Kidney (tissue), 14 donors: ENCODE data around the gene TRIO. TPM values are rescaled to one million over a fixed set of nuclear protein-coding genes. Genes with fewer than 3 reads are reported as not detected.

Experiments
- DNase-seq, 5 donors: peaks; one replicate each; pipeline ENCODE4 v3.0.0-alpha.2; 2013 to 2020
- FAIRE-seq: peaks from 2 replicates; lab custom pipeline; 2012; peaks lifted over from hg19 to GRCh38; lab: Jason Lieb, UNC
- H3K27ac ChIP-seq, 2 donors: one replicate each; pipeline ENCODE4 v1.7.0; 2013; ENCODE audit warnings: low read depth in 2 of 2, low read length in 2 of 2, inconsistent platforms in 1 of 2
- H3K27me3 ChIP-seq: one replicate; pipeline ENCODE4 v1.7.1; 2013; ENCODE audit warnings: low read length, inconsistent platforms; ENCODE audit not compliant: control insufficient read depth, insufficient read depth
- H3K36me3 ChIP-seq, 3 donors: one replicate each; pipeline versions ENCODE4 v1.7.0 to v1.7.1; 2013; ENCODE audit warnings: low read length in 3 of 3, control low read depth in 1 of 3, inconsistent platforms in 1 of 3; ENCODE audit not compliant: insufficient read depth in 3 of 3, control insufficient read depth in 2 of 3
- H3K4me1 ChIP-seq, 3 donors: one replicate each; pipeline versions ENCODE4 v1.7.0 to v1.7.1; 2013; ENCODE audit warnings: low read length in 3 of 3, inconsistent platforms in 1 of 3, low read depth in 1 of 3; ENCODE audit not compliant: control insufficient read depth in 2 of 3, insufficient read depth in 2 of 3
- H3K4me3 ChIP-seq, 3 donors: one replicate each; pipeline versions ENCODE4 v1.7.0 to v1.8.1; 2013; ENCODE audit warnings: low read length in 3 of 3, control low read depth in 1 of 3, inconsistent platforms in 1 of 3
- H3K9ac ChIP-seq, 3 donors: one replicate each; pipeline versions ENCODE4 v1.7.0 to v1.7.1; 2013; ENCODE audit warnings: low read length in 3 of 3, control low read depth in 1 of 3, inconsistent platforms in 1 of 3
- H3K9me3 ChIP-seq, 3 donors: one replicate each; pipeline versions ENCODE4 v1.7.0 to v1.7.1; 2013; ENCODE audit warnings: low read length in 3 of 3, control low read depth in 1 of 3, inconsistent platforms in 1 of 3; ENCODE audit not compliant: control insufficient read depth in 2 of 3, insufficient read depth in 1 of 3
- CTCF ChIP-seq: IDR thresholded peaks from 3 replicates; pipeline ENCODE4 v1.5.1; 2012; ENCODE audit warnings: mild to moderate bottlenecking, moderate library complexity, borderline replicate concordance; ENCODE audit not compliant: insufficient read depth; ENCODE audit errors: extremely low read depth
- intact Hi-C: fragments of 100-400 bp; cut with DNase I; formaldehyde crosslinking; loops from one replicate; pipeline ENCODE4 v1.11.1; 2022
- polyA plus RNA-seq: library from polyadenylated mRNA; stranded (reverse); fragments of 350-450 nt; fragmentation: Illumina TruSeq; extraction: RNeasy Lipid Tissue Mini Kit (QIAGEN cat#74804); gene quantifications from one replicate; pipeline ENCODE4 v1.2.3, GENCODE V29; 2014; ENCODE audit warnings: low read depth, low replicate concordance; ENCODE audit not compliant: insufficient read depth
- total RNA-seq: library from RNA; stranded (reverse); fragmentation: NEBNext Ultra II Directional; extraction: Animal tissue kit (Norgen Biotek cat#: 25700); gene quantifications from one replicate; pipeline ENCODE4 v1.2.1, GENCODE V29; 2021
- donor health status: control.
- donor health status: control.
- donor health status: control.
- donor health status: control.
- donor health status: control.
- donor health status: DM: yes; HTN: yes; CAD: no.
- donor health status: Normal renal cell carcinoma (clear cell type).

The TRIO gene
- total and polyA plus RNA-seq, 2 donors from 2014 or later, result 9.5 to 149 TPM

- H3K9ac ChIP-seq, result no peak overlapping the region
- H3K9me3 ChIP-seq, result no peaks in the 10 kb centered on the region
- H3K4me1 ChIP-seq, result peaks cover 3 to 28% (median 16%) of the 10 kb centered on the region in 3 donors
- H3K36me3 ChIP-seq, result no peaks in the 10 kb centered on the region
- no peak overlapping the region for H3K4me3 ChIP-seq
- no peaks in the 10 kb centered on the region for H3K27me3 ChIP-seq
- FAIRE-seq (no peak), DNase-seq (no peak)
- intact Hi-C loops, result no loop called here
- TF ChIP-seq CTCF, result no peak
- peak overlapping the region; percentile 63 to 81 for H3K27ac ChIP-seq
These were observed 43.1 kb downstream of the TRIO start for GRCh38 chr5:14186059-14186830.

GRCh38 chr5:14187157-14187556, 44.0 kb downstream of the TRIO start:
- intact Hi-C loops, result no loop called here
- DNase-seq, result no peak
- no peak for TF ChIP-seq CTCF
- Histone ChIP-seq H3K27me3 (no peaks in the 10 kb centered on the region), H3K27ac (no peak overlapping the region), H3K36me3 (no peaks in the 10 kb centered on the region), H3K4me3 (no peak overlapping the region), H3K4me1 (peaks cover 3 to 24% (median 16%) of the 10 kb centered on the region in 3 donors), H3K9me3 (no peaks in the 10 kb centered on the region), H3K9ac (no peak overlapping the region)
- FAIRE-seq, result no peak

- Histone ChIP-seq H3K4me3 (no peak overlapping the region), H3K27me3 (no peaks in the 10 kb centered on the region), H3K9ac (no peak overlapping the region), H3K4me1 (peaks cover 3 to 24% (median 16%) of the 10 kb centered on the region in 3 donors), H3K27ac (no peak overlapping the region), H3K9me3 (no peaks in the 10 kb centered on the region), H3K36me3 (no peaks in the 10 kb centered on the region)
- no peak for FAIRE-seq
- intact Hi-C loops, result no loop called here
- TF ChIP-seq CTCF, result no peak
- peak in 1 of 5 donors; percentile 68 for DNase-seq
These were observed 44.5 kb downstream of the TRIO start for GRCh38 chr5:14187660-14188059.
